HepG2 (cell line): ENCODE data around the gene GPR139. TPM values are rescaled to one million over a fixed set of nuclear protein-coding genes. Genes with fewer than 3 reads are reported as not detected.
A peak's percentile ranks its signal among the peaks of the same experiment; 100 is the strongest.

Experiments
- AKAP8 ChIP-seq: sonication (generic); formaldehyde crosslinking; IDR thresholded peaks from 2 replicates; pipeline ENCODE4 v1.5.1; 2020; ENCODE audit warnings: mild to moderate bottlenecking, missing genetic modification reagents
- BRD4 ChIP-seq: sonication (generic); formaldehyde crosslinking; IDR thresholded peaks from 2 replicates; pipeline ENCODE4 v1.4.0; 2020; ENCODE audit warnings: missing genetic modification reagents
- CSRNP1 ChIP-seq: sonication (generic); formaldehyde crosslinking; IDR thresholded peaks from 2 replicates; pipeline ENCODE4 v1.8.1; 2023; ENCODE audit warnings: mild to moderate bottlenecking, missing genetic modification reagents
- HHEX ChIP-seq: IDR thresholded peaks from 2 replicates; pipeline ENCODE4 v1.6.1; 2016; ENCODE audit warnings: control low read depth
- HMG20B ChIP-seq: conservative IDR thresholded peaks from 2 replicates; pipeline ENCODE4 v1.6.1; 2016; ENCODE audit warnings: missing genetic modification reagents, missing compliant biosample characterization
- JUNB ChIP-seq: sonication (generic); formaldehyde crosslinking; IDR thresholded peaks from 2 replicates; pipeline ENCODE4 v1.8.0; 2022; ENCODE audit warnings: missing genetic modification reagents, mild to moderate bottlenecking, borderline replicate concordance
- KDM1A ChIP-seq: IDR thresholded peaks from 2 replicates; pipeline ENCODE4 v1.6.1; 2016; ENCODE audit warnings: missing compliant biosample characterization
- MTA3 ChIP-seq: sonication (generic); formaldehyde crosslinking; IDR thresholded peaks from 2 replicates; pipeline ENCODE4 v1.4.0; 2020; ENCODE audit warnings: missing genetic modification reagents
- MTF2 ChIP-seq: sonication (generic); formaldehyde crosslinking; IDR thresholded peaks from 2 replicates; pipeline ENCODE4 v1.5.0; 2020; ENCODE audit warnings: missing genetic modification reagents, borderline replicate concordance
- ZNF292 ChIP-seq: sonication (generic); formaldehyde crosslinking; IDR thresholded peaks from 2 replicates; pipeline ENCODE4 v1.8.1; 2022; ENCODE audit warnings: mild to moderate bottlenecking, low read depth, missing genetic modification reagents, borderline replicate concordance
- ZNF431 ChIP-seq: sonication (generic); formaldehyde crosslinking; IDR thresholded peaks from 2 replicates; pipeline ENCODE4 v1.9.0; 2022; ENCODE audit warnings: missing genetic modification reagents, low read depth, mild to moderate bottlenecking, borderline replicate concordance
- ZNF598 ChIP-seq: sonication (generic); formaldehyde crosslinking; IDR thresholded peaks from 2 replicates; pipeline ENCODE4 v1.5.1; 2020; ENCODE audit warnings: mild to moderate bottlenecking, missing genetic modification reagents, borderline replicate concordance
- ZNF644 ChIP-seq: IDR thresholded peaks from 2 replicates; pipeline ENCODE4 v1.6.1; 2016; ENCODE audit warnings: low read depth
- ZNF768 ChIP-seq: sonication (generic); formaldehyde crosslinking; IDR thresholded peaks from 2 replicates; pipeline ENCODE4 v1.4.0; 2020; ENCODE audit warnings: missing genetic modification reagents
- ZNF792 ChIP-seq: IDR thresholded peaks from 2 replicates; pipeline ENCODE4 v1.6.1; 2016
- ZNF839 ChIP-seq: sonication (generic); formaldehyde crosslinking; IDR thresholded peaks from 2 replicates; pipeline ENCODE4 v1.4.0; 2020; ENCODE audit warnings: missing genetic modification reagents, mild to moderate bottlenecking, borderline replicate concordance
- ZNF878 ChIP-seq: sonication (generic); formaldehyde crosslinking; IDR thresholded peaks from 2 replicates; pipeline ENCODE4 v1.8.1; 2023; ENCODE audit warnings: mild to moderate bottlenecking, missing genetic modification reagents, moderate library complexity
- polyA plus RNA-seq, 8 experiments: library from polyadenylated mRNA; depleted of rRNA in 3 of 8; stranded (reverse) in 7 of 8; unstranded in 1 of 8; fragments of >200 nt; fragmentation: Illumina TruSeq in 4 of 8; extraction: Trizol in 4 of 8; gene quantifications; 2 replicates each; pipeline versions ENCODE4 v1.2.1 to v1.2.3, GENCODE V29; 2011 to 2016; ENCODE audit warnings: low read depth in 4 of 8, missing spikeins in 1 of 8, mixed read lengths in 1 of 8; ENCODE audit not compliant: insufficient read depth in 1 of 8
- total RNA-seq, 5 experiments: library from RNA; depleted of rRNA; stranded (reverse); fragments of >200 nt; fragmentation: Illumina TruSeq; extraction: Trizol; gene quantifications; 2 replicates each; pipeline ENCODE4 v1.2.3, GENCODE V29; 2016; ENCODE audit warnings: low read depth in 1 of 5
- TF ChIP-seq, protein P1 (sequence below): sonication (generic); formaldehyde crosslinking; IDR thresholded peaks from 2 replicates; pipeline ENCODE4 v1.4.0; 2020; ENCODE audit warnings: missing genetic modification reagents, borderline replicate concordance
- TF ChIP-seq, protein P2 (sequence below): sonication (generic); formaldehyde crosslinking; IDR thresholded peaks from 2 replicates; pipeline ENCODE4 v1.8.0; 2022; ENCODE audit warnings: missing genetic modification reagents, low read depth, mild to moderate bottlenecking, borderline replicate concordance
- TF ChIP-seq, protein P3 (sequence below): sonication (generic); formaldehyde crosslinking; IDR thresholded peaks from 2 replicates; pipeline ENCODE4 v1.4.0; 2020; ENCODE audit warnings: missing genetic modification reagents, borderline replicate concordance
- TF ChIP-seq, protein P4 (sequence below): sonication (generic); formaldehyde crosslinking; IDR thresholded peaks from 2 replicates; pipeline ENCODE4 v1.4.0; 2020; ENCODE audit warnings: missing genetic modification reagents

Gene GPR139
- total and polyA plus RNA-seq, 2 of the 13 experiments (the other 11 are each of a cell fraction or from before 2014, with no cell fraction given): not detected

DNA sequence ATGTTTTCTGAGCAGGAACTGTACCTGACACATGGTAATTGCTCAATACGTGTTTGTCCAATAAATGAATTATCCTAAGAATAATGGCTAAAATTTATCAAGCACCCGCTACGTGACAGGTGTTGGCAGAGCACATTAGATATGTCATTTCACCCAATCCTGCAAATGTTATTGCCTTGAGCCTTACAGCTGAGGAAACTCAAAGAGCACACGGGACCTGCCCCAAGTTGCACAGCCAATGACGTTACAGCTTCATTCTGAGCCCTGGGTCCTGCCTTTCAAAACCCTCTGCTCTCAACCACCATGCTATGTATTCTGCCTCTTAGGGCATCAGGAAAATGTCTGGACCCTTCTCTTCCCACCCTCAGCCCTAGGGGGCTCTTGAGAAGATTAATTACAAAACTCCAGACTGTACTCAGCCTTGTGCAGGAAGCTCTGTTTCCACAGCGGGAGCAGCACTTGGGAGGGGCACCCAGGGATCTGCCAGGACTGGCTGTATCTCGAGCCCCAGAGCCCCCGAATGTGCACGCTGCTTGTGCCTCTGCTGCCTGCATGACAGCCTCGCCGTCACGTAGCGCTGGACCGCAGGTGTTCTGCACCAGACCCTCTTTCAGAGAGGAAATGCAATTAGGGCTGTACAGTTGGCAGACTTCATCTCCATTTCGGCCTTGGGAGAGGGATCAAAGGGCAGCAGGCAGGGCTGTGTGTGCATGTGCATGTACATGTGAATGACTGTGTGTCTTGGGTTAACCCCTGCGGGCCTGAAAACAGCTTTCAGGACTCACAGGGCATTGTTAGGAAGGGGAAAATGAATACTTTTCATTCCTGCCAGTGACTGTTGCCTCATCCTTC lies 71.6 kb downstream of the GPR139 start (continued):
- TF ChIP-seq, protein P1, sequence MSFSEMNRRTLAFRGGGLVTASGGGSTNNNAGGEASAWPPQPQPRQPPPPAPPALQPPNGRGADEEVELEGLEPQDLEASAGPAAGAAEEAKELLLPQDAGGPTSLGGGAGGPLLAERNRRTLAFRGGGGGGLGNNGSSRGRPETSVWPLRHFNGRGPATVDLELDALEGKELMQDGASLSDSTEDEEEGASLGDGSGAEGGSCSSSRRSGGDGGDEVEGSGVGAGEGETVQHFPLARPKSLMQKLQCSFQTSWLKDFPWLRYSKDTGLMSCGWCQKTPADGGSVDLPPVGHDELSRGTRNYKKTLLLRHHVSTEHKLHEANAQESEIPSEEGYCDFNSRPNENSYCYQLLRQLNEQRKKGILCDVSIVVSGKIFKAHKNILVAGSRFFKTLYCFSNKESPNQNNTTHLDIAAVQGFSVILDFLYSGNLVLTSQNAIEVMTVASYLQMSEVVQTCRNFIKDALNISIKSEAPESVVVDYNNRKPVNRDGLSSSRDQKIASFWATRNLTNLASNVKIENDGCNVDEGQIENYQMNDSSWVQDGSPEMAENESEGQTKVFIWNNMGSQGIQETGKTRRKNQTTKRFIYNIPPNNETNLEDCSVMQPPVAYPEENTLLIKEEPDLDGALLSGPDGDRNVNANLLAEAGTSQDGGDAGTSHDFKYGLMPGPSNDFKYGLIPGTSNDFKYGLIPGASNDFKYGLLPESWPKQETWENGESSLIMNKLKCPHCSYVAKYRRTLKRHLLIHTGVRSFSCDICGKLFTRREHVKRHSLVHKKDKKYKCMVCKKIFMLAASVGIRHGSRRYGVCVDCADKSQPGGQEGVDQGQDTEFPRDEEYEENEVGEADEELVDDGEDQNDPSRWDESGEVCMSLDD: no peak
- peak; percentile 59; the same call in 1 of the 2 replicates for TF ChIP-seq ZNF598
- 0 out of 2 replicates have a peak, but pooled peaks have one; percentile 3 for TF ChIP-seq HHEX (CRISPR knock-in tag)
- TF ChIP-seq, protein P2, sequence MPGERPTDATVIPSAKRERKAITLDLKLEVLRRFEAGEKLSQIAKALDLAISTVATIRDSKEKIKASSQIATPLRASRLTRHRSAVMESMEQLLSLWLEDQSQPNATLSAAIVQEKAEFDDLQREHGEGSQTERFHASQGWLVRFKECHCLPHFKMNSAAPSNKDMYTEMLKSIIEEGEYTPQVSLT (CRISPR knock-in tag): no peak
- TF ChIP-seq, protein P3, sequence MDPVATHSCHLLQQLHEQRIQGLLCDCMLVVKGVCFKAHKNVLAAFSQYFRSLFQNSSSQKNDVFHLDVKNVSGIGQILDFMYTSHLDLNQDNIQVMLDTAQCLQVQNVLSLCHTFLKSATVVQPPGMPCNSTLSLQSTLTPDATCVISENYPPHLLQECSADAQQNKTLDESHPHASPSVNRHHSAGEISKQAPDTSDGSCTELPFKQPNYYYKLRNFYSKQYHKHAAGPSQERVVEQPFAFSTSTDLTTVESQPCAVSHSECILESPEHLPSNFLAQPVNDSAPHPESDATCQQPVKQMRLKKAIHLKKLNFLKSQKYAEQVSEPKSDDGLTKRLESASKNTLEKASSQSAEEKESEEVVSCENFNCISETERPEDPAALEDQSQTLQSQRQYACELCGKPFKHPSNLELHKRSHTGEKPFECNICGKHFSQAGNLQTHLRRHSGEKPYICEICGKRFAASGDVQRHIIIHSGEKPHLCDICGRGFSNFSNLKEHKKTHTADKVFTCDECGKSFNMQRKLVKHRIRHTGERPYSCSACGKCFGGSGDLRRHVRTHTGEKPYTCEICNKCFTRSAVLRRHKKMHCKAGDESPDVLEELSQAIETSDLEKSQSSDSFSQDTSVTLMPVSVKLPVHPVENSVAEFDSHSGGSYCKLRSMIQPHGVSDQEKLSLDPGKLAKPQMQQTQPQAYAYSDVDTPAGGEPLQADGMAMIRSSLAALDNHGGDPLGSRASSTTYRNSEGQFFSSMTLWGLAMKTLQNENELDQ (CRISPR knock-in tag): no peak
- TF ChIP-seq ZNF644 (CRISPR knock-in tag): peak; percentile 67; the same call in 1 of the 2 replicates
- TF ChIP-seq MTF2 (CRISPR knock-in tag): peak; percentile 47; the same call in 1 of the 2 replicates
- no peak for TF ChIP-seq ZNF839 (CRISPR knock-in tag)
- TF ChIP-seq ZNF768 (CRISPR knock-in tag): no peak; the same call in 1 of the 2 replicates
- TF ChIP-seq JUNB (CRISPR knock-in tag): no peak
- 0 out of 2 replicates have a peak, but pooled peaks have one; percentile 44 for TF ChIP-seq CSRNP1 (CRISPR knock-in tag)
- no peak for TF ChIP-seq ZNF878 (CRISPR knock-in tag)
- TF ChIP-seq, protein P4, sequence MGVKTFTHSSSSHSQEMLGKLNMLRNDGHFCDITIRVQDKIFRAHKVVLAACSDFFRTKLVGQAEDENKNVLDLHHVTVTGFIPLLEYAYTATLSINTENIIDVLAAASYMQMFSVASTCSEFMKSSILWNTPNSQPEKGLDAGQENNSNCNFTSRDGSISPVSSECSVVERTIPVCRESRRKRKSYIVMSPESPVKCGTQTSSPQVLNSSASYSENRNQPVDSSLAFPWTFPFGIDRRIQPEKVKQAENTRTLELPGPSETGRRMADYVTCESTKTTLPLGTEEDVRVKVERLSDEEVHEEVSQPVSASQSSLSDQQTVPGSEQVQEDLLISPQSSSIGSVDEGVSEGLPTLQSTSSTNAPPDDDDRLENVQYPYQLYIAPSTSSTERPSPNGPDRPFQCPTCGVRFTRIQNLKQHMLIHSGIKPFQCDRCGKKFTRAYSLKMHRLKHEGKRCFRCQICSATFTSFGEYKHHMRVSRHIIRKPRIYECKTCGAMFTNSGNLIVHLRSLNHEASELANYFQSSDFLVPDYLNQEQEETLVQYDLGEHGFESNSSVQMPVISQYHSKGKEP (CRISPR knock-in tag): no peak
- TF ChIP-seq HMG20B (CRISPR knock-in tag): no peak
- no peak for TF ChIP-seq KDM1A
- TF ChIP-seq ZNF431 (CRISPR knock-in tag): peak; percentile 78
- no peak for TF ChIP-seq MTA3 (CRISPR knock-in tag)
- no peak for TF ChIP-seq BRD4 (CRISPR knock-in tag)
- TF ChIP-seq AKAP8: peak; percentile 71; the same call in 1 of the 2 replicates
- no peak; the same call in 1 of the 2 replicates for TF ChIP-seq ZNF792 (CRISPR knock-in tag)
- peak; percentile 98 for TF ChIP-seq ZNF292
